ENCODE measurements around the gene TCF4.

The TCF4 gene

GRCh38 chr18:55500316-55501086 lies 87.5 kb downstream of the TCF4 start:
- TF ChIP-seq CTCF (IDR thresholded peaks at IDR 0.05; ENCODE audit: extremely low read depth, insufficient read depth, missing control alignments): no peak
- in situ Hi-C loops (cut with MboI; ENCODE audit: low pct_unique_long_range_greater_than_20kb, low sequenced_read_pairs, unreplicated experiment): loop anchor here (25.0 kb wide), 1 partner anchor 263 kb away; no protein-coding TSS in a partner anchor
- DNase-seq (ENCODE audit: low spot score): no peak

- TF ChIP-seq CTCF (IDR thresholded peaks at IDR 0.05; ENCODE audit: extremely low read depth, insufficient read depth, missing control alignments): no peak
- in situ Hi-C loops (cut with MboI; ENCODE audit: low pct_unique_long_range_greater_than_20kb, low sequenced_read_pairs, unreplicated experiment): no loop called here
- DNase-seq (ENCODE audit: low spot score): no peak
Measured at GRCh38 chr18:55499526-55499925, 88.5 kb downstream of the TCF4 start.

- no peak for DNase-seq (ENCODE audit: low spot score)
- no peak for TF ChIP-seq CTCF (IDR thresholded peaks at IDR 0.05; ENCODE audit: extremely low read depth, insufficient read depth, missing control alignments)
- in situ Hi-C loops (cut with MboI; ENCODE audit: low pct_unique_long_range_greater_than_20kb, low sequenced_read_pairs, unreplicated experiment): no loop called here
Measured at GRCh38 chr18:55497825-55498403, 90.1 kb downstream of the TCF4 start.

GRCh38 chr18:55494899-55495298 lies 93.1 kb downstream of the TCF4 start:
- in situ Hi-C loops (cut with MboI; ENCODE audit: low pct_unique_long_range_greater_than_20kb, low sequenced_read_pairs, unreplicated experiment): no loop called here
- no peak for TF ChIP-seq CTCF (IDR thresholded peaks at IDR 0.05; ENCODE audit: extremely low read depth, insufficient read depth, missing control alignments)

GRCh38 chr18:55494441-55494840 lies 93.6 kb downstream of the TCF4 start:
- in situ Hi-C loops (cut with MboI; ENCODE audit: low pct_unique_long_range_greater_than_20kb, low sequenced_read_pairs, unreplicated experiment): no loop called here
- no peak for DNase-seq (ENCODE audit: low spot score)
- no peak for TF ChIP-seq CTCF (IDR thresholded peaks at IDR 0.05; ENCODE audit: extremely low read depth, insufficient read depth, missing control alignments)

More at GRCh38 chr18:55494899-55495298, 93.1 kb downstream of the TCF4 start:
- DNase-seq (ENCODE audit: low spot score): no peak

- no peak for TF ChIP-seq CTCF (IDR thresholded peaks at IDR 0.05; ENCODE audit: extremely low read depth, insufficient read depth, missing control alignments)
- no peak for DNase-seq (ENCODE audit: low spot score)
- in situ Hi-C loops (cut with MboI; ENCODE audit: low pct_unique_long_range_greater_than_20kb, low sequenced_read_pairs, unreplicated experiment): no loop called here
Measured at GRCh38 chr18:55491616-55492015, 96.4 kb downstream of the TCF4 start.

Measured in GM13977 (cell line).